PFSK-1 (cell line): ENCODE results near the gene RPIA.

ENCODE experiments used
- POLR2AphosphoS5 ChIP-seq: IDR thresholded peaks from 2 replicates; pipeline ENCODE4 v1.6.1; 2012; ENCODE audit warnings: low read depth, mild to moderate bottlenecking, control low read depth, low read length, moderate library complexity
- SIN3A ChIP-seq: IDR thresholded peaks from 2 replicates; pipeline ENCODE4 v1.6.1; 2012; ENCODE audit warnings: mild to moderate bottlenecking, low read length, moderate library complexity, borderline replicate concordance; ENCODE audit not compliant: insufficient read depth
- TAF1 ChIP-seq: IDR thresholded peaks from 2 replicates; pipeline ENCODE4 v1.6.1; 2012; ENCODE audit warnings: low read length, control low read depth, borderline replicate concordance; ENCODE audit not compliant: insufficient read depth

GRCh38 chr2:88764141-88764849 lies 72.8 kb downstream of the RPIA start:
- TF ChIP-seq POLR2AphosphoS5 (no peak), SIN3A (no peak), TAF1 (no peak)
